ENCODE results near the gene GUCY1A2. TPM values are rescaled to one million over a fixed set of nuclear protein-coding genes. Genes with fewer than 3 reads are reported as not detected.

GUCY1A2 gene
- total and polyA plus RNA-seq, 2 donors (not counting 3 experiments of a cell fraction or from before 2014, with no cell fraction given), result 0.02 to 0.03 TPM

DNA sequence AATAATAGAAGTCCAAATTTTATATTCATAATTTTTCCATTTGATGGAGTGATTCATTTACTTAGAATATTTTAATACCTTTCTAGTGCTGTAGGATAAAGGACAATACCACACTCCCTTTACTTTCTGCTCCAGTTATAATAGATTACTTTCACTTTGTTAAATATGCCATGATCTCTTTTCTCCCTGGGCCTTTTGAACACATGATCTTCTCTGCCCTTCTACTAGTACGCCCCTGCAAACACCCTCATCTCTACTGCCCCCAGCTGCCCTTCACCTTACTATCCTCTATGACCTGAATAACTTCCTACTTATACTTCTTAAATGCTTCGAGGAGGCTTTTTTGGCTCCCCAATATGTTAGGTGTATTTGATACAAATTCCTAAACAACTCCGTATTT, 177.3 kb downstream of the GUCY1A2 start:
- H3K9ac ChIP-seq (replicated peaks; ENCODE audit: extremely low read depth, insufficient read depth, low read length), result no peak overlapping the region
- CTCF ChIA-PET, result no interaction called here
- BruUV-seq (replicated peaks), result no TSS peak

More for the DNA sequence above, 177.3 kb downstream of the GUCY1A2 start:
- no peak overlapping the region for H3K4me3 ChIP-seq (replicated peaks in 1 of 3; ENCODE audit: insufficient read depth in 1 of 3, low read depth in 1 of 3, low read length in 3 of 3)
- H3K4me1 ChIP-seq (ENCODE audit: control insufficient read depth, extremely low read depth, insufficient read depth, low read length), result no peaks in the 10 kb centered on the region
- no peaks in the 10 kb centered on the region for H3K27me3 ChIP-seq (ENCODE audit: control insufficient read depth in 2 of 2, insufficient read depth in 2 of 2, low read length in 2 of 2)
- DNase-seq (ENCODE audit: low read depth, low spot score) (no peak), FAIRE-seq (no peak)
- no peaks in the 10 kb centered on the region for H3K79me2 ChIP-seq (ENCODE audit: control insufficient read depth, insufficient read depth, low read length)
- dilution Hi-C loops (cut with MboI; ENCODE audit: extremely low pct_ligation_motif_present, low sequenced_read_pairs) (no loop called here), intact Hi-C loops (cut with micrococcal nuclease) (no loop called here)
- POLR2A ChIA-PET, result no interaction called here
- H4K20me1 ChIP-seq (replicated peaks; ENCODE audit: control insufficient read depth, extremely low read depth, insufficient read depth, low read length), result no peaks in the 10 kb centered on the region
- no peak overlapping the region for H3K4me2 ChIP-seq (ENCODE audit: insufficient read depth, low read length)
- H2AFZ ChIP-seq (ENCODE audit: low read depth, low read length), result no peak overlapping the region
- no peak overlapping the region for H3K27ac ChIP-seq (ENCODE audit: insufficient read depth, low read depth, low read length)
- H3K36me3 ChIP-seq (ENCODE audit: control insufficient read depth in 2 of 2, extremely low read depth in 1 of 2, insufficient read depth in 2 of 2, low read length in 2 of 2), result no peaks in the 10 kb centered on the region
- TF ChIP-seq JUN (IDR thresholded peaks at IDR 0.05; ENCODE audit: borderline replicate concordance, insufficient read depth, insufficient read length, low read depth) (no peak), FOS (IDR thresholded peaks at IDR 0.05; ENCODE audit: borderline replicate concordance, insufficient read depth, low read length) (no peak), EZH2 (IDR thresholded peaks at IDR 0.05; ENCODE audit: borderline replicate concordance, low read depth, low read length, severe bottlenecking) (no peak), GATA2 (IDR thresholded peaks at IDR 0.05; ENCODE audit: insufficient read depth, insufficient read length, low read depth, low read length) (no peak), MAX (IDR thresholded peaks at IDR 0.05; ENCODE audit: insufficient read depth, insufficient read length) (no peak), POLR2A (IDR thresholded peaks at IDR 0.05; ENCODE audit: low read depth, low read length) (no peak), MYC (IDR thresholded peaks at IDR 0.05; ENCODE audit: low read depth, low read length) (no peak), POLR2AphosphoS5 (IDR thresholded peaks at IDR 0.05; ENCODE audit: insufficient read depth, low read depth, low read length) (no peak)
- TF ChIP-seq, protein P1, sequence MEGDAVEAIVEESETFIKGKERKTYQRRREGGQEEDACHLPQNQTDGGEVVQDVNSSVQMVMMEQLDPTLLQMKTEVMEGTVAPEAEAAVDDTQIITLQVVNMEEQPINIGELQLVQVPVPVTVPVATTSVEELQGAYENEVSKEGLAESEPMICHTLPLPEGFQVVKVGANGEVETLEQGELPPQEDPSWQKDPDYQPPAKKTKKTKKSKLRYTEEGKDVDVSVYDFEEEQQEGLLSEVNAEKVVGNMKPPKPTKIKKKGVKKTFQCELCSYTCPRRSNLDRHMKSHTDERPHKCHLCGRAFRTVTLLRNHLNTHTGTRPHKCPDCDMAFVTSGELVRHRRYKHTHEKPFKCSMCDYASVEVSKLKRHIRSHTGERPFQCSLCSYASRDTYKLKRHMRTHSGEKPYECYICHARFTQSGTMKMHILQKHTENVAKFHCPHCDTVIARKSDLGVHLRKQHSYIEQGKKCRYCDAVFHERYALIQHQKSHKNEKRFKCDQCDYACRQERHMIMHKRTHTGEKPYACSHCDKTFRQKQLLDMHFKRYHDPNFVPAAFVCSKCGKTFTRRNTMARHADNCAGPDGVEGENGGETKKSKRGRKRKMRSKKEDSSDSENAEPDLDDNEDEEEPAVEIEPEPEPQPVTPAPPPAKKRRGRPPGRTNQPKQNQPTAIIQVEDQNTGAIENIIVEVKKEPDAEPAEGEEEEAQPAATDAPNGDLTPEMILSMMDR (IDR thresholded peaks at IDR 0.05; ENCODE audit: extremely low read depth in 1 of 2, insufficient read depth in 1 of 2, low read depth in 1 of 2, low read length in 2 of 2), result no peak
- H3K9me3 ChIP-seq (replicated peaks; ENCODE audit: control insufficient read depth, insufficient read depth, low read length), result no peaks in the 10 kb centered on the region
- no peaks in the 10 kb centered on the region for H3K9me1 ChIP-seq (replicated peaks; ENCODE audit: control insufficient read depth, extremely low read depth, insufficient read depth, low read length)
